Activated B cell treated with CpG ODN at 0.5 μM for 24 hours (primary cell): Measurements from ENCODE around the gene SCAPER. TPM values are rescaled to one million over a fixed set of nuclear protein-coding genes. Genes with fewer than 3 reads are reported as not detected.
"Not testable (repeated sequence)": the region's sequence is repeated elsewhere in the genome, so short reads cannot be mapped to it uniquely, and the experiment has no call there.

Experiments
- ATAC-seq: fragments of 200-7000 bp; cut with Tn5 transposase; one replicate; pipeline ENCODE4 v1.10.0; 2021; ENCODE audit warnings: low read depth, mild to moderate bottlenecking, moderate library complexity
- CTCF ChIA-PET: fragments of 350-600 bp; sonication (Branson Sonifier 250); formaldehyde crosslinking; loops from one replicate; lab custom pipeline; 2021; ENCODE audit warnings: antibody characterized with exemption; lab: Charles Lee
- POLR2A ChIA-PET: fragments of 350-600 bp; sonication (Branson Sonifier 250); formaldehyde crosslinking; loops from one replicate; lab custom pipeline; 2021; ENCODE audit warnings: antibody characterized with exemption; lab: Charles Lee
- DNase-seq: peaks from one replicate; pipeline ENCODE4 v3.0.0; 2022
- H3K27ac Mint-ChIP-seq: one replicate; pipeline ENCODE4 v1.8.0; 2020; ENCODE audit warnings: mixed read lengths
- H3K27me3 Mint-ChIP-seq: one replicate; pipeline ENCODE4 v1.8.0; 2021; ENCODE audit warnings: mixed read lengths
- H3K36me3 Mint-ChIP-seq: one replicate; pipeline ENCODE4 v1.8.0; 2021; ENCODE audit warnings: low read depth, mixed read lengths
- H3K4me1 Mint-ChIP-seq: one replicate; pipeline ENCODE4 v1.8.0; 2021; ENCODE audit warnings: mixed read lengths
- H3K4me3 Mint-ChIP-seq: one replicate; pipeline ENCODE4 v1.8.0; 2020; ENCODE audit warnings: mild to moderate bottlenecking, mixed read lengths
- H3K9me3 Mint-ChIP-seq: one replicate; pipeline ENCODE4 v1.8.0; 2020; ENCODE audit warnings: mixed read lengths
- CTCF ChIP-seq: fragments of 200-600 bp; IDR thresholded peaks from one replicate; pipeline ENCODE4 v1.8.0; 2022; ENCODE audit warnings: antibody characterized with exemption, mild to moderate bottlenecking
- intact Hi-C: fragments of 100-400 bp; cut with micrococcal nuclease; formaldehyde crosslinking; loops from one replicate; pipeline ENCODE4 v1.15.1; 2024
- total RNA-seq: library from RNA; stranded (reverse); gene quantifications from 2 replicates; pipeline ENCODE4 v1.2.3, GENCODE V29; 2022

The SCAPER gene
- total RNA-seq, 1 donor from 2014 or later, result 38.8 TPM

- Mint-ChIP-seq H3K4me3 (no peak overlapping the region), H3K27ac (no peak overlapping the region), H3K36me3 (no peaks in the 10 kb centered on the region), H3K4me1 (no peaks in the 10 kb centered on the region), H3K9me3 (no peaks in the 10 kb centered on the region), H3K27me3 (no peaks in the 10 kb centered on the region)
- no peak for TF ChIP-seq CTCF
- DNase-seq, result no peak
- no peak for ATAC-seq
- intact Hi-C loops, result no loop called here
- ChIA-PET POLR2A (no interaction called here), CTCF (no interaction called here)
Observed at GRCh38 chr15:76517910-76518309, 387.2 kb downstream of the SCAPER start.

GRCh38 chr15:76514282-76514681 lies 390.9 kb downstream of the SCAPER start:
- Mint-ChIP-seq H3K27me3 (no peaks in the 10 kb centered on the region), H3K36me3 (no peaks in the 10 kb centered on the region), H3K4me3 (no peak overlapping the region), H3K4me1 (no peaks in the 10 kb centered on the region), H3K27ac (no peak overlapping the region), H3K9me3 (no peaks in the 10 kb centered on the region)
- no peak for TF ChIP-seq CTCF
- POLR2A ChIA-PET, result no interaction called here
- DNase-seq, result no peak
- CTCF ChIA-PET, result interaction anchor here (0.7 kb wide), 1 partner anchor 12 kb away, joined by 3 read pairs; no protein-coding TSS in a partner anchor
- no peak for ATAC-seq
- intact Hi-C loops, result no loop called here

- TF ChIP-seq CTCF, result no peak
- Mint-ChIP-seq H3K9me3 (no peaks in the 10 kb centered on the region), H3K4me3 (no peak overlapping the region), H3K27ac (no peak overlapping the region), H3K27me3 (no peaks in the 10 kb centered on the region), H3K4me1 (no peaks in the 10 kb centered on the region), H3K36me3 (no peaks in the 10 kb centered on the region)
- CTCF ChIA-PET, result no interaction called here
- intact Hi-C loops, result no loop called here
- DNase-seq (no peak), ATAC-seq (no peak)
- POLR2A ChIA-PET, result interaction anchor here (0.7 kb wide), 1 partner anchor 18 kb away, joined by 3 read pairs; no protein-coding TSS in a partner anchor
Observed at GRCh38 chr15:76512971-76513370, 392.2 kb downstream of the SCAPER start.

GRCh38 chr15:76510663-76511062 lies 394.5 kb downstream of the SCAPER start:
- H3K9me3 Mint-ChIP-seq, result not testable (repeated sequence)

GRCh38 chr15:76503804-76504203 lies 401.3 kb downstream of the SCAPER start:
- ChIA-PET POLR2A (no interaction called here), CTCF (interaction anchor here (0.8 kb wide), 1 partner anchor 8 kb away, joined by 4 read pairs; no protein-coding TSS in a partner anchor)
- H3K27ac Mint-ChIP-seq, result no peak overlapping the region
- peaks cover 26% of the 10 kb centered on the region for H3K36me3 Mint-ChIP-seq
- no peak for DNase-seq
- H3K4me3 Mint-ChIP-seq, result no peak overlapping the region
- H3K27me3 Mint-ChIP-seq, result no peaks in the 10 kb centered on the region
- intact Hi-C loops, result no loop called here
- H3K9me3 Mint-ChIP-seq, result peaks cover 3% of the 10 kb centered on the region
- ATAC-seq, result no peak
- no peak for TF ChIP-seq CTCF
- no peaks in the 10 kb centered on the region for H3K4me1 Mint-ChIP-seq

More at GRCh38 chr15:76510663-76511062, 394.5 kb downstream of the SCAPER start:
- H3K27me3 Mint-ChIP-seq, H3K4me1 Mint-ChIP-seq, POLR2A ChIA-PET, intact Hi-C loops, H3K27ac Mint-ChIP-seq, H3K36me3 Mint-ChIP-seq, ATAC-seq, H3K4me3 Mint-ChIP-seq, DNase-seq, CTCF ChIA-PET: not testable (repeated sequence)

GRCh38 chr15:76503121-76503520 lies 402.0 kb downstream of the SCAPER start:
- Mint-ChIP-seq H3K36me3 (peaks cover 29% of the 10 kb centered on the region), H3K9me3 (peaks cover 3% of the 10 kb centered on the region), H3K27me3 (no peaks in the 10 kb centered on the region), H3K4me3 (no peak overlapping the region), H3K27ac (no peak overlapping the region), H3K4me1 (no peaks in the 10 kb centered on the region)
- intact Hi-C loops, result no loop called here
- DNase-seq (no peak), ATAC-seq (no peak)
- CTCF ChIA-PET, result interaction anchor here (0.8 kb wide), 1 partner anchor 8 kb away, joined by 4 read pairs; no protein-coding TSS in a partner anchor
- POLR2A ChIA-PET, result no interaction called here
- TF ChIP-seq CTCF, result no peak
